Measurements from ENCODE around the gene F10.
"Not testable (repeated sequence)": the region's sequence is repeated elsewhere in the genome, so short reads cannot be mapped to it uniquely, and the experiment has no call there.

F10 gene

GRCh38 chr13:113086991-113087922, 35.3 kb upstream of the F10 start:
- DNase-seq = no peak

DNA sequence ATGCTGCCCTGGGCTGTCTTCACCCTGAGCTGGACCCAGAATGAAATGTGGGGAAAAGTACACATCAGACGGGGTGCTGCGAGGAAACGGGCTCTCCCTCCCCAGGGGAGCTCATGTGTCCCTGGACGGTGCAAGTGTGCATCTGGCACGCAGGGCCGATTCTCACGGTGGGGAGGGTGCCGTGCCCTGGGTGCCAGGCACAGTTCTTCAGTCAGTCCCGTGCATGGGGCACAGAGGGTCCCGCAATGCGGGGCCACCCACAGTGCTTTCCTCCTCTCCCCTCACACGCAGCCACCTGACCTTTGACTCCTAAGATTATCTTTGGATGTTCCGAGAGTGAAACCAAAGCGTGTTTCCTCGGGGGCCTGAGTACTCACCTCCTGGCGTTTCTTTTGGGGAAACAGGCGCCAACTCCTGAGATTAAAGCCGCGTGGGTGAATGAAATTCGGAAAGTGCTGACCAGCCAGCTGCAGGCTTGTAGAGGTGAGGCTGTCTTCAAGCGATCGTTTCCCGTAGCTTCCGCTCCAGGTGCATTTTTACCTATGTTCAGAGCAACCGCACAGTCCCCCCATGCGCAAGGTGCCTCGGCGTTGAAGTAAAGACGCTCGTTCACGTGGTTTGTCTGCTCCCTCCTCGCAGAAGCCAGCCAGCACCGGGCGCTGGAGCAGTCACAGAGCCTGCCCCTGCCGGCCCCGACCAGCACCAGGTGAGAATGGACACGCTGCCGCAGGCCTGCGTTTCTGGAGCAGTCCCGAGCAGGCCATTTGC, 34.5 kb upstream of the F10 start:
- DNase-seq = no peak

DNA sequence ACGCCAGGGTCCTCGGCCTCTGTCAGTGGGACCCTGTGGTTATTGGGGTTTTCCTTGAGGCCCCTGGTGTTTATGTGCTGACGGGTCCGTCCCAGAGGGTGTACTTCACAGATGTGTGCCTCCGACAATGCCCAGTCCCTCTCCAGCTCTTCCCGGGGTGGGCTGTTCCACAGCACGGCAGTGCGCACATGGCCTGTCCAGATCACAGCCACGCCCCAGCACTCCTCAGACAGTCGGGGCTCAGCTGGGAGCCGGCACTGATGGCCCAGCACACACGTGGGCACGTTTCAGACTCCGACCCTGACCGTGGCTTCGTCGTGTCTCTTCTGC, 33.9 kb upstream of the F10 start:
- DNase-seq = no peak

GRCh38 chr13:113089693-113090414, 32.7 kb upstream of the F10 start:
- no peak for DNase-seq

GRCh38 chr13:113090415-113090770, 32.2 kb upstream of the F10 start:
- peak; percentile 73 for DNase-seq

- no peak for DNase-seq
Measured at GRCh38 chr13:113090806-113091205, 31.8 kb upstream of the F10 start.

- no peak for DNase-seq
Measured at GRCh38 chr13:113091211-113091771, 31.3 kb upstream of the F10 start.

DNA sequence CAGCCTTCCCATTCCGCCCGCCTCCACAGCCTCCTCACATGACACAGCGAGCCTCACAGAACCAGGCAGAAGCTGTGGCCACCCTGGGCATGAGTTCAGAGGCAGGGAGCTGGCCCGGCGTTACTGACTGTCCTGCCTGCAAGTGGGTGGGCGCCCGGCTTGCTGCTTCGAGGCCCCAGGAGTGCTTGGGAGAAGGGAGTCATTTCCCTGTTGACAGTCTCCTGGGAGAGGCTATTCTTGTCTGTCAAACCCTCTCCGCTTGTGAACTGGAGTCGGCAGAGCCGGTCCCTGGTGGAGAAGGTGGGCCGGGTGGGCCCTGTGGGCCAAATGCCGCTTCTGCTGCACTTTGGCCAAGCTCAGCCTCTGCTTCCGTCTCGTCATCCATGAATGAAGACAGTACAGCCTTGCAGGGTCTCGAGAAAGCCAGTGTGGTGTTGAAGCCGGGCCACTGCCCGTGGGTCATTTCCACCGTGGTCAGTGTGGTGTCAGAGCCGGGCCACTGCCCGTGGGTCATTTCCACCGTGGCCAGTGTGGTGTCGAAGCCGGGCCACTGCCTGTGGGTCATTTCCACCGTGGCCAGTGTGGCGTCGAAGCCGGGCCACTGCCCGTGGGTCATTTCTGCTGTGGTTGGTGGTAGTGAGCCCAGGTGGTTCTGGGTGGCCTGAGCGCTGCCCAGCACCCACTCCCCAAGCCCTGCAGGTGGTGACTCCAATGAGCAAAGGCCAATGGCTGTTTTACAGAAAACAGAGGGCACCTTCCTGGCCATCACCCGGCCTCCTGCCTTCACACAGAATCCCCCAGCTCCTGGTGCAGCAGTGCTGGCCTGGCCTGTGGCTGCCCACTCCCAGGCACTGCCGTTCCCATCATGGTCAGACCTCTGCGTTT, 30.5 kb upstream of the F10 start:
- no peak for DNase-seq

DNA sequence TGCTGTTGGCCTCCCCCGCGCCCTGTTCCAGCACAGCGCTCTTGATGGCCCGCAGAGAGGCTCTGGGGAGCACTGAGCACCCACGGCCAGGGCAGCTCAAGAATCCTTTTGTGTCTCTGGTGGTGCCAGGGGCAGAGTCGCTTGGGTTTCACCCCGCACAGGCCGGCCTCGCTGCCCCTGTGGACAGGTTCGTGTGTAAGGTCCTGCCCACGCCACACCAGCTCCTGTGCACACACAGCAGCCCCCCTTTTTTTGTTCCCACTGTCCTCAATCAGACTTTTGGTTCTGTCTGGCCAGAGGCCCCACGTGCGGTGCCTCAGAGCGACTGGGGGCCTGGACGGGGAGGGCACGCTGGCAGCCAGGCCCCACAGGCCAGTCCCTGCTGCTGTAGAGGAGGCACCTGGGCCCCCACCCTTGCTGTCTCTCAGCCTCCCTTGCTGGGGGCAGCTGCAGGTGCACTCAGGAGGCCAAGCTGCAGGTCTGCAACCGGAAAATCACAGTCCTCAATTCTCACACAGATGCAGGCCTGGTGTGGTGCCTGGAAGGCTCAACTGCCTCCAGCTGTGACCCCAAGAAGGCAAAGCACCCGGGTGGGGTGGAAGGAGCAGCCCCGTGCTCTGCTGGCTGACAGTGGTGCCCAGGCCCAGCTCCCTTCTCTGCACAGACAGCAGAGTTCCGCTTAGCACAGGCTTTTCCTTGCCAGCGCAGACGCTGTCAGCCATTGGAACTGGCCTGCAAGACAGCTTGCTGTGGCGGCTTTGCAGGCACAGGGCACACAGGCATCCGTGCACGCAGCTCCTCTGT, 29.6 kb upstream of the F10 start:
- DNase-seq = no peak

GRCh38 chr13:113093580-113094409, 28.8 kb upstream of the F10 start:
- DNase-seq = no peak

DNA sequence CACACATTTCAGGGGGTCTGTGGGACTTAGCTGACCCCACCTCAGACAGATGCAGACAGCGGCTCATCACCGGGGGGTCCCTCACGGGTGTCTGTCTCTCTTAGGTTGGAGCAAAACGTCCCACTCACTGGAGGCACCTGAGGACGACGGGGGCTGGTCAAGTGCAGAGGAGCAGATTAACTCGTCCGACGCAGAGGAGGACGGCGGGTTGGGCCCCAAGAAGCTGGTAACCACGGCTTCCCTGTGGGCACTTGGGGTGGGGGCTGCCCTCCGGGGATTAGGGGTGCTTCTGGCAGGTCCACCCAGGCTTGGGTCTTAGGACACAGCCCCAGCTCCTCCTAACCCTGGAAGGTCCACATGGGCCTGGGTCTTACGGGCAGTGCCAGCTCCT, 28.2 kb upstream of the F10 start:
- no peak for DNase-seq

DNA sequence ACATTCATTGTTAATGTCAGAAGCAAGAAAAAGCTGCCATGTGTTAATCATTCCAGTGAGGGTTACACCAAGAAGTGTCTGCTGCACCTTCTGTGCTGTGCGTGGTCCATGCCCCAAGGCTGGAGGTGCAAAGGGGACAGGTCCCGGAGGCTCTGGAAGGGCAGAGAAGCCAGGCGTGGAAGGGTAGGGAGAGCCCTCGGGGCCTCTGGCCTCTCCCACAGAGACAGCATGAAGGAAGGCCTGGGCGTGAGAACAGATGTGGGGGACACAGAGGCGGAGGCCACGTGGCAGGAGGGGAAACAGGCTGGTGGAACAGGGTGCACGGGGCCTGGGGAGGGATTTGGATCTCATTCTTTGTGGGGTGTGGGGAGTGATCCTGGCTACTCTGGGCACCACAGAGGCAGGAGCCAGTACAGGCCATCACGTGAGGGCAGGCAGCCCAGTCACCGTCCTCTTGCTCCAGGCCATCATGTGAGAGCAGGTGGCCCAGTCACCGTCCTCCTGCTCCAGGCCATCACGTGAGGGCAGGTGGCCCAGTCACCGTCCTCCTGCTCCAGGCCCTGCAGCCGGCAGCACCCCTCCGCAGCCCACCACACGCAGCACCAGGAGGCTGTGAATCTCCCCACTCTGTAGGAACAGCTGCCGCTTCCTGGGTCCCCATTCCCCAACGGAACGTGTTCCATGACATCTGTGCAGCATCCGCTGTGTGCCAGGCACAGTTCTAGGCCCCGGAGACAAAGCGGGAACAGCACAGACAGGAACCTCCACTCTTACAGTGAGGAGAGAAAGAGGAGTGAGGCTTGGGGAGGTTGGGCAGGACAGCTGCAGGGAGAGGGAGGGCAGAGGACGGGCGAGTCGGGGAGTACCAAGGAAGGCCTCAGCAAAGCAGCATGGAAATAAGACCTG, 27.2 kb upstream of the F10 start:
- DNase-seq = no peak

- no peak for DNase-seq
Measured at GRCh38 chr13:113096052-113096744, 26.4 kb upstream of the F10 start.

DNA sequence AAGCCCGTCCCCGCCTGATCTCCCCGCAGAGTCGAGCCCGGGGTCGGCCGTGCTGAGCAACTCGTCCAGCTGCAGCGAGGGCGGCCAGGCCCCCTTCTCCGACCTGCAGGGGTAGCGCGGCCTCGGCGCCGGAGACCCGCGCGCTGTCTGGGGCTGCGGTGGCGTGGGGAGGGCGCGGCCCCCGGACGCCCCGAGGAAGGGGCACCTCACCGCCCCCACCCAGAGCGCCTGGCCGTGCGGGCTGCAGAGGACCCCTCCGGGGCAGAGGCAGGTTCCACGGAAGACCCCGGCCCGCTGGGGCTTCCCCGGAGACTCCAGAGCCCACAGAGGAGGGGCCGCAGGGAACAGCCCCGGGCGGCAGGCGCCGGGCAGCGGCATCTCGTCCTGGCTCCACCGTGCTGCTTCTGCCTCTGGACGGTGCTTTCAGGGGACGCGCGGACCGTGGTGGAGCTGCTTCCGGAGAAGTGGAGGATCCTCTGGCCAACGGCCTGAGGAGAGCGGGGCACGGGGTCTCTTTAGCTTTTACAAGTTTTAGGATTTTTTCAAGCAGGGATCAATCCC, 25.8 kb upstream of the F10 start:
- no peak for DNase-seq

- no peak for DNase-seq
Measured at GRCh38 chr13:113097651-113098050, 24.9 kb upstream of the F10 start.

DNA sequence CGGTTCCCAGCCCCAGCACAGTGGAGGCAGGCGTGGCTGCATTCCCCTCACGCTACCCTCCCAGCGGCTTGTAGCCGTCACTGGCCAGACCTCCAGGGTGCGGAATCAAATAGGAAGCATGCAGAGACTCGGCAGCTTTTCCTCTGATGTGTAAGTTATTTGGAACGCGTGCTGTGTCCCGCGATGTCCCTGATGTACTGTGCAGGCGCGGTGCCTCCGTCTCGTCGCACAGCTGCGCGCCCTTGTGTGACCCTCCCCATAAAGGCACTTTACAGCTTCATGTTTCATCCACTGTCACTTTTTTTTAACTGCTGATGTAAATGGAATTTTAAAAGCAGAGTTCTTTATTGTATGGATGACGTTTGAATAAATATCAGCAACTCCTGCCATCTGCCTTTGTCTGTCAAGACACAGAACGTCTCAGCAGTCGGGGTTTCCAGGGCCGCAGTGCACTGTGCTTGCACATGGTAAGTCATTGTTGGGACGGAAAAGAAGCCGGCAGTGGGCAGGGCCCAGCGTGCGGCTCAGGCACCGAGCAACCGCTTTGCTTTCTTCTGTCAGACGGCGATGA, 24.4 kb upstream of the F10 start:
- DNase-seq = no peak

- DNase-seq = no peak
Measured at GRCh38 chr13:113099142-113099541, 23.5 kb upstream of the F10 start.

- not testable (repeated sequence) for DNase-seq
Measured at GRCh38 chr13:113102302-113102701, 20.3 kb upstream of the F10 start.
